ENCODE data around the gene CLDN7.

DNA sequence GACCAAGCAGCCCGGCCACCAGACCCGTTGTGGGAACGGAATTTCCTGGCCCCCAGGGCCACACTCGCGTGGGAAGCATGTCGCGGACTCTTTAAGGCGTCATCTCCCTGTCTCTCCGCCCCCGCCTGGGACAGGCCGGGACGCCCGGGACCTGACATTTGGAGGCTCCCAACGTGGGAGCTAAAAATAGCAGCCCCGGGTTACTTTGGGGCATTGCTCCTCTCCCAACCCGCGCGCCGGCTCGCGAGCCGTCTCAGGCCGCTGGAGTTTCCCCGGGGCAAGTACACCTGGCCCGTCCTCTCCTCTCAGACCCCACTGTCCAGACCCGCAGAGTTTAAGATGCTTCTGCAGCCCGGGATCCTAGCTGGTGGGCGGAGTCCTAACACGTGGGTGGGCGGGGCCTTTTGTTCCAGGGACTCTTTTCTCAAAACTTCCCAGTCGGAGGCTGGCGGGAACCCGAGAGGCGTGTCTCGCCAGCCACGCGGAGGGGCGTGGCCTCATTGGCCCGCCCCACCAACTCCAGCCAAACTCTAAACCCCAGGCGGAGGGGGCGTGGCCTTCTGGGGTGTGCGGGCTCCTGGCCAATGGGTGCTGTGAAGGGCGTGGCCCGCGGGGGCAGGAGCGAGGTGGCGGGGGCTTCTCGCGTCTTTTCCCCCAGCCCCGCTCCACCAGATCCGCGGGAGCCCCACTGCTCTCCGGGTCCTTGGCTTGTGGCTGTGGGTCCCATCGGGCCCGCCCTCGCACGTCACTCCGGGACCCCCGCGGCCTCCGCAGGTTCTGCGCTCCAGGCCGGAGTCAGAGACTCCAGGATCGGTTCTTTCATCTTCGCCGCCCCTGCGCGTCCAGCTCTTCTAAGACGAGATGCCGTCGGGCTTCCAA, 19.0 kb upstream of the CLDN7 start, which contains the start of gene SLC2A4:
- TF ChIP-seq, protein P1, sequence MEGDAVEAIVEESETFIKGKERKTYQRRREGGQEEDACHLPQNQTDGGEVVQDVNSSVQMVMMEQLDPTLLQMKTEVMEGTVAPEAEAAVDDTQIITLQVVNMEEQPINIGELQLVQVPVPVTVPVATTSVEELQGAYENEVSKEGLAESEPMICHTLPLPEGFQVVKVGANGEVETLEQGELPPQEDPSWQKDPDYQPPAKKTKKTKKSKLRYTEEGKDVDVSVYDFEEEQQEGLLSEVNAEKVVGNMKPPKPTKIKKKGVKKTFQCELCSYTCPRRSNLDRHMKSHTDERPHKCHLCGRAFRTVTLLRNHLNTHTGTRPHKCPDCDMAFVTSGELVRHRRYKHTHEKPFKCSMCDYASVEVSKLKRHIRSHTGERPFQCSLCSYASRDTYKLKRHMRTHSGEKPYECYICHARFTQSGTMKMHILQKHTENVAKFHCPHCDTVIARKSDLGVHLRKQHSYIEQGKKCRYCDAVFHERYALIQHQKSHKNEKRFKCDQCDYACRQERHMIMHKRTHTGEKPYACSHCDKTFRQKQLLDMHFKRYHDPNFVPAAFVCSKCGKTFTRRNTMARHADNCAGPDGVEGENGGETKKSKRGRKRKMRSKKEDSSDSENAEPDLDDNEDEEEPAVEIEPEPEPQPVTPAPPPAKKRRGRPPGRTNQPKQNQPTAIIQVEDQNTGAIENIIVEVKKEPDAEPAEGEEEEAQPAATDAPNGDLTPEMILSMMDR (IDR thresholded peaks at IDR 0.05), result no peak
- peak in 1 of 2 donors; percentile 12 for TF ChIP-seq POLR2A (IDR thresholded peaks at IDR 0.05)

Measured in tibial nerve (tissue), 3 donors.